Natural killer cell (primary cell): ENCODE data around the gene POLK. TPM values are rescaled to one million over a fixed set of nuclear protein-coding genes. Genes with fewer than 3 reads are reported as not detected.

Experiments
- ATAC-seq, 3 donors: fragments of 150-1000 bp in 2 of 3; fragments of 200-7000 bp in 1 of 3; cut with Tn5 transposase; 1 replicate in 1 of 3; 2 replicates in 2 of 3; pipeline ENCODE4 v1.10.0; 2021; ENCODE audit warnings: mild to moderate bottlenecking in 2 of 3, moderate library complexity in 2 of 3
- DNase-seq, 2 donors: peaks; one replicate each; pipeline versions ENCODE4 v3.0.0 to v3.0.0-alpha.2; 2013 to 2021; ENCODE audit warnings: mixed read lengths in 1 of 2
- H3K27ac ChIP-seq: one replicate; pipeline ENCODE4 v1.5.1; 2013; ENCODE audit warnings: mild to moderate bottlenecking, low read length
- H3K27me3 ChIP-seq: one replicate; pipeline ENCODE4 v1.6.1; 2013; ENCODE audit warnings: low read length; ENCODE audit not compliant: control insufficient read depth, insufficient read depth
- H3K36me3 ChIP-seq: one replicate; pipeline ENCODE4 v1.6.1; 2013; ENCODE audit warnings: low read length; ENCODE audit not compliant: control insufficient read depth, insufficient read depth
- H3K4me1 ChIP-seq: one replicate; pipeline ENCODE4 v1.6.1; 2013; ENCODE audit warnings: low read length; ENCODE audit not compliant: control insufficient read depth, insufficient read depth
- H3K4me3 ChIP-seq: one replicate; pipeline ENCODE4 v1.5.1; 2013; ENCODE audit warnings: low read length
- H3K9me3 ChIP-seq: one replicate; pipeline ENCODE4 v1.6.1; 2013; ENCODE audit warnings: low read length; ENCODE audit not compliant: control insufficient read depth, insufficient read depth
- H3K27ac Mint-ChIP-seq, 2 donors: one replicate each; pipeline ENCODE4 v1.8.0; 2022; ENCODE audit warnings: mild to moderate bottlenecking in 2 of 2, mixed read lengths in 2 of 2, moderate library complexity in 1 of 2
- H3K27me3 Mint-ChIP-seq, 2 donors: one replicate each; pipeline ENCODE4 v1.8.0; 2022; ENCODE audit warnings: low read depth in 2 of 2, mixed read lengths in 2 of 2
- H3K36me3 Mint-ChIP-seq: one replicate; pipeline ENCODE4 v1.8.0; 2022; ENCODE audit warnings: mixed read lengths
- H3K4me1 Mint-ChIP-seq, 2 donors: one replicate each; pipeline ENCODE4 v1.8.0; 2022; ENCODE audit warnings: mixed read lengths in 2 of 2
- H3K4me3 Mint-ChIP-seq: one replicate; pipeline ENCODE4 v1.8.0; 2022; ENCODE audit warnings: mild to moderate bottlenecking, moderate library complexity, mixed read lengths
- H3K9me3 Mint-ChIP-seq, 2 donors: one replicate each; pipeline ENCODE4 v1.8.0; 2022; ENCODE audit warnings: mixed read lengths in 2 of 2
- WGBS: methylation state at CpG from one replicate; pipeline ENCODE4 v1.1.7; 2013; ENCODE audit warnings: missing lambda C conversion rate; ENCODE audit not compliant: insufficient coverage; 5-methylcytosine and 5-hydroxymethylcytosine counted together
- intact Hi-C: fragments of 100-400 bp; cut with micrococcal nuclease; formaldehyde crosslinking; loops from one replicate; pipeline ENCODE4 v1.14.2; 2022
- total RNA-seq, 4 donors: library from RNA; stranded (reverse); fragments of 120-200 nt in 1 of 4; gene quantifications; one replicate each; pipeline versions ENCODE4 v1.2.3 to v1.2.4, GENCODE V29; 2013 to 2022
- TF ChIP-seq, protein P1 (sequence below): fragments of 200-600 bp; IDR thresholded peaks from one replicate; pipeline ENCODE4 v1.8.0; 2022; ENCODE audit warnings: antibody characterized with exemption

Gene POLK
- total RNA-seq, 3 donors from 2014 or later (not counting 1 experiment from before 2014, with no cell fraction given), result 16.8 to 21.5 (median 21.4) TPM

DNA sequence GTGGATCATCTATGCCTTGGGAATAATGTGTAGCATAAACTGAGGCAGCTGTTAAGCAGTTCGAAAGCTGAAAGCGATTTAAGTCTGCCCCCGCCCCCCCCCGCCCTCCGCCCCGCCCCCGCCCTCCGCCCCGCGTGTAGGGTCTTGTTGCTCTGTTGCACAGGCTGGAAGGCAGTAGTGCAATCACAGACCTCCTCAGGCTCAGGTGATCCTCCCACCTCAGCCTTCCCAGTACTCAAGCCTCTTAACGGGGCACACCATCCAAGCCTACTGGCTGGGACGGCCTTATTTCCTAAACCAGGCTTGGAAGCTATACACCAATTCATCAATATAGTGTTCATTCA is 100.5 kb downstream of the POLK start:
- 61% methylated on average over 12 of the region's 12 CpGs for WGBS
- intact Hi-C loops, result no loop called here
- no peaks in the 10 kb centered on the region for H3K36me3 ChIP-seq
- ATAC-seq (no peak), DNase-seq (no peak)
- TF ChIP-seq, protein P1, sequence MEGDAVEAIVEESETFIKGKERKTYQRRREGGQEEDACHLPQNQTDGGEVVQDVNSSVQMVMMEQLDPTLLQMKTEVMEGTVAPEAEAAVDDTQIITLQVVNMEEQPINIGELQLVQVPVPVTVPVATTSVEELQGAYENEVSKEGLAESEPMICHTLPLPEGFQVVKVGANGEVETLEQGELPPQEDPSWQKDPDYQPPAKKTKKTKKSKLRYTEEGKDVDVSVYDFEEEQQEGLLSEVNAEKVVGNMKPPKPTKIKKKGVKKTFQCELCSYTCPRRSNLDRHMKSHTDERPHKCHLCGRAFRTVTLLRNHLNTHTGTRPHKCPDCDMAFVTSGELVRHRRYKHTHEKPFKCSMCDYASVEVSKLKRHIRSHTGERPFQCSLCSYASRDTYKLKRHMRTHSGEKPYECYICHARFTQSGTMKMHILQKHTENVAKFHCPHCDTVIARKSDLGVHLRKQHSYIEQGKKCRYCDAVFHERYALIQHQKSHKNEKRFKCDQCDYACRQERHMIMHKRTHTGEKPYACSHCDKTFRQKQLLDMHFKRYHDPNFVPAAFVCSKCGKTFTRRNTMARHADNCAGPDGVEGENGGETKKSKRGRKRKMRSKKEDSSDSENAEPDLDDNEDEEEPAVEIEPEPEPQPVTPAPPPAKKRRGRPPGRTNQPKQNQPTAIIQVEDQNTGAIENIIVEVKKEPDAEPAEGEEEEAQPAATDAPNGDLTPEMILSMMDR, result no peak
- H3K9me3 Mint-ChIP-seq, result no peaks in the 10 kb centered on the region
- peaks cover 0 to 5% of the 10 kb centered on the region in 2 donors for H3K27me3 Mint-ChIP-seq
- no peak overlapping the region for H3K27ac Mint-ChIP-seq
- H3K27ac ChIP-seq, result no peak overlapping the region
- no peak overlapping the region for H3K4me3 ChIP-seq
- H3K36me3 Mint-ChIP-seq, result no peaks in the 10 kb centered on the region
- peaks cover 5% of the 10 kb centered on the region in 2 donors for H3K4me1 Mint-ChIP-seq
- peaks cover 7% of the 10 kb centered on the region for H3K27me3 ChIP-seq
- no peak overlapping the region for H3K4me3 Mint-ChIP-seq
- peaks cover 9% of the 10 kb centered on the region for H3K4me1 ChIP-seq
- no peaks in the 10 kb centered on the region for H3K9me3 ChIP-seq

DNA sequence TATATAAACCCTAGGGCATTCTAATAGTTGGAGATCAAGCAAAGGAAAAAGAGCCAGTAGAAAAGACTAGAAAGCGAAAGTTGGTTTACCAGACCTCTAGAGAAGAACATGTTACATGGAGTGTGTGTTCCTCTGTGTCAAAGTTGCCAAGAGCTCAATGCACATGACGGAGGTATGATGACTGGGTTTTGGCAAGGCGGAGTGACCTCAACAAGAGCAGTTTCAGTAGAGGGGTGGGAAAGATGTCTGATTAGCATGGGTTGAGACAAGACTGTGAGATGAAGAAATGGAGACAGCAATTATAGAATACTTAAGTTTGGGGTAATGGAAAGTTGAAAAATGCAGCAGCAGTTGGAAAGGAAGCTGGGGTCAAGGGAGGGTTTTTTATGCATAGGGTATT is 101.2 kb downstream of the POLK start:
- ATAC-seq, result no peak
- Histone ChIP-seq H3K9me3 (no peaks in the 10 kb centered on the region), H3K27me3 (peaks cover 7% of the 10 kb centered on the region), H3K36me3 (no peaks in the 10 kb centered on the region), H3K27ac (no peak overlapping the region), H3K4me1 (peaks cover 9% of the 10 kb centered on the region), H3K4me3 (no peak overlapping the region)
- Mint-ChIP-seq H3K4me1 (peaks cover 5% of the 10 kb centered on the region in 2 donors), H3K4me3 (no peak overlapping the region), H3K27me3 (peaks cover 0 to 5% of the 10 kb centered on the region in 2 donors), H3K9me3 (no peaks in the 10 kb centered on the region), H3K36me3 (no peaks in the 10 kb centered on the region), H3K27ac (no peak overlapping the region)
- WGBS, result 100% methylated on average over 3 of the region's 3 CpGs
- TF ChIP-seq, protein P1, result no peak
- intact Hi-C loops, result no loop called here
- DNase-seq, result no peak

DNA sequence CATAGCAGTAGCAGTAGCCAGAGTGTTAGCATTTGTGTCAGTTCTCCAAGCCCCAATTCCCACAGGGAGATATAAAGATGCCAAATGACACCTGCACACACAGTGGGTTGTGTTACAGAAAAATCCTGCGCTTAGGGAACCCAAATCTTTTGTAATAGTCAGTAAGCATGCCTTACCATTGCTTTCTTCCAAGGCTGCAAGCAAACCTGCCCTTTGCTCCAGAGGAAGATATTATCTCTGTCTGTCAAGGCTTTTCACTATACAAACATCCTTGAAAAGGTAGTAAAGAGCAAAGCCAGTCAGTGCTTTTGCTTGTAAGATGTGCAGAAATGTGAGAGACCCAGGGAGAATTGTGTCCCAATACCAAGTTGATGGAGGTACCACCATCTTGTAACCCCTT is 102.5 kb downstream of the POLK start:
- H3K27me3 Mint-ChIP-seq, result peaks cover 0 to 5% of the 10 kb centered on the region in 2 donors
- H3K36me3 Mint-ChIP-seq, result no peaks in the 10 kb centered on the region
- Histone ChIP-seq H3K9me3 (no peaks in the 10 kb centered on the region), H3K4me1 (peaks cover 9% of the 10 kb centered on the region), H3K4me3 (no peak overlapping the region), H3K27me3 (peaks cover 7% of the 10 kb centered on the region), H3K36me3 (no peaks in the 10 kb centered on the region), H3K27ac (no peak overlapping the region)
- intact Hi-C loops, result no loop called here
- 94% methylated on average over 1 of the region's 1 CpG for WGBS
- no peak overlapping the region for H3K4me3 Mint-ChIP-seq
- TF ChIP-seq, protein P1, result no peak
- no peak for ATAC-seq
- no peak for DNase-seq
- no peaks in the 10 kb centered on the region for H3K9me3 Mint-ChIP-seq
- H3K27ac Mint-ChIP-seq, result no peak overlapping the region
- H3K4me1 Mint-ChIP-seq, result peaks cover 5% of the 10 kb centered on the region in 2 donors

DNA sequence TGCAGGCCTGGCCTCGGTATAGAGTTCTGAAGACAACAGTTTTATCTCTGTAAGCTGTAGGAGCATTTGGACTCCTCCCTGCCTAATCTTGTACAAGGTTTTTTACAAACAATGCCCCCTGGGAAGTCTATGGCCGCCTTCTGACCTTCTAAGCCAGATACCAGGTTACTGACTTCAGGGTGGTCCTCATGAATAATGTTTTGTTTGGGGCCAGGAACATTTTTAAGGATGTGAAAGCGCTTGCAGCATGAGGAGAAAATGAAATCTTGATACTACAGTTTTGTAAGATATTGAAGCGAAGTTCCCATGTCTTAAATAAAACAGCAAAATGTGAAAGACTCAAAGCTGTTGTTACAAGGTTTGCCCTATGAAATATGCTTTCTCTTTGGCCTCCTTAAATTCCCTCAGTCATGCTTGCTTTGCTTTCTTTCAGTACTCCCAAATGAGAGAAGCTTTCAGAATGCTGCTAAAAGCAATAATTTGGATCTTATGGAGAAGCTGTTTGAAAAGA is 104.7 kb downstream of the POLK start:
- no peaks in the 10 kb centered on the region for H3K4me1 Mint-ChIP-seq
- ATAC-seq, result no peak
- no peak for DNase-seq
- H3K36me3 Mint-ChIP-seq, result no peaks in the 10 kb centered on the region
- intact Hi-C loops, result no loop called here
- Histone ChIP-seq H3K27ac (no peak overlapping the region), H3K4me3 (no peak overlapping the region), H3K36me3 (no peaks in the 10 kb centered on the region), H3K9me3 (no peaks in the 10 kb centered on the region), H3K27me3 (peaks cover 7% of the 10 kb centered on the region), H3K4me1 (peaks cover 5% of the 10 kb centered on the region)
- TF ChIP-seq, protein P1, result no peak
- no peaks in the 10 kb centered on the region for H3K9me3 Mint-ChIP-seq
- H3K4me3 Mint-ChIP-seq, result no peak overlapping the region
- peaks cover 0 to 2% of the 10 kb centered on the region in 2 donors for H3K27me3 Mint-ChIP-seq
- 89% methylated on average over 4 of the region's 4 CpGs for WGBS
- no peak overlapping the region for H3K27ac Mint-ChIP-seq
